GF-D8 (cell line): Measurements from ENCODE around the gene CTSW.

Experiments used
- DNase-seq: peaks from one replicate; lab custom pipeline; 2025; lab: John Stamatoyannopoulos, UW

The CTSW gene

GRCh38 chr11:65928667-65929066, 49.0 kb downstream of the CTSW start:
- DNase-seq = no peak

GRCh38 chr11:65931773-65932557, 52.3 kb downstream of the CTSW start:
- no peak for DNase-seq

- DNase-seq = no peak
These were observed 52.9 kb downstream of the CTSW start for GRCh38 chr11:65932558-65932919.
